Measurements from ENCODE around the gene DUSP19.

- no peak for TF ChIP-seq REST (IDR thresholded peaks at IDR 0.05; ENCODE audit: insufficient read depth in 1 of 2, low read depth in 2 of 2, low read length in 2 of 2)
- no peak for TF ChIP-seq TAF1 (IDR thresholded peaks at IDR 0.05; ENCODE audit: borderline replicate concordance, insufficient read depth, low read length)
- no peak for TF ChIP-seq SIN3A (IDR thresholded peaks at IDR 0.05; ENCODE audit: borderline replicate concordance, insufficient read depth, low read length)
- TF ChIP-seq POLR2AphosphoS5 (IDR thresholded peaks at IDR 0.05; ENCODE audit: low read depth, low read length) = no peak
Measured at GRCh38 chr2:183105402-183106134, 27.0 kb downstream of the DUSP19 start.
